Panc1 (cell line): ENCODE measurements around the gene CDHR4. TPM values are rescaled to one million over a fixed set of nuclear protein-coding genes. Genes with fewer than 3 reads are reported as not detected.

Source experiments
- ATAC-seq: fragments of 200-7000 bp; cut with Tn5 transposase; 2 replicates; pipeline ENCODE4 v1.9.1; 2020; ENCODE audit warnings: mild to moderate bottlenecking, moderate library complexity
- BruUV-seq: library from RNA; stranded (reverse); fragments of 400-500 nt; replicated peaks from 2 replicates; lab custom pipeline; 2021; lab: Mats Ljungman, UMichigan
- CTCF ChIA-PET: fragments of 300-600 bp; sonication (Branson Sonifier 250); formaldehyde crosslinking; loops from one replicate; lab custom pipeline; 2022; ENCODE audit warnings: antibody characterized with exemption; lab: Charles Lee
- POLR2A ChIA-PET: fragments of 300-600 bp; sonication (Branson Sonifier 250); formaldehyde crosslinking; loops from one replicate; lab custom pipeline; 2022; ENCODE audit warnings: antibody characterized with exemption; lab: Charles Lee
- DNase-seq: peaks from one replicate; pipeline ENCODE4 v3.0.0-alpha.2; 2010; ENCODE audit warnings: low read depth, low spot score
- H3K27ac ChIP-seq: 2 replicates; pipeline ENCODE4 v1.5.1; 2011; ENCODE audit warnings: mild to moderate bottlenecking, low read length, inconsistent platforms
- H3K27me3 ChIP-seq: fragments of 200-500 bp; sonication (Bioruptor generic); 2 replicates; pipeline ENCODE4 v1.6.0; 2014; ENCODE audit warnings: low read length, inconsistent platforms; ENCODE audit not compliant: control insufficient read depth, insufficient read depth
- H3K36me3 ChIP-seq: fragments of 200-500 bp; sonication (Bioruptor generic); 2 replicates; pipeline ENCODE4 v1.5.1; 2014; ENCODE audit warnings: inconsistent platforms, mild to moderate bottlenecking, low read length, moderate library complexity; ENCODE audit not compliant: control insufficient read depth, insufficient read depth
- H3K4me1 ChIP-seq: 2 replicates; pipeline ENCODE4 v1.5.1; 2011; ENCODE audit warnings: inconsistent platforms, mild to moderate bottlenecking, low read length, moderate library complexity; ENCODE audit not compliant: control insufficient read depth, insufficient read depth
- H3K4me3 ChIP-seq, 2 experiments: 2 replicates each; pipeline ENCODE4 v1.5.1; 2011 to 2012; ENCODE audit warnings: low read depth in 2 of 2, low read length in 2 of 2, mild to moderate bottlenecking in 2 of 2, inconsistent platforms in 1 of 2, moderate library complexity in 1 of 2
- H3K9me3 ChIP-seq: fragments of 200-500 bp; sonication (Bioruptor generic); 2 replicates; pipeline ENCODE4 v1.5.1; 2014; ENCODE audit warnings: low read depth, mild to moderate bottlenecking, inconsistent platforms, low read length, moderate library complexity; ENCODE audit not compliant: control insufficient read depth, insufficient read depth
- POLR2AphosphoS5 ChIP-seq: IDR thresholded peaks from 2 replicates; pipeline ENCODE4 v1.6.1; 2012; ENCODE audit warnings: mild to moderate bottlenecking, low read depth, low read length, moderate library complexity
- SIN3A ChIP-seq: IDR thresholded peaks from 2 replicates; pipeline ENCODE4 v1.6.1; 2012; ENCODE audit warnings: low read depth, mild to moderate bottlenecking, low read length, moderate library complexity, borderline replicate concordance; ENCODE audit not compliant: insufficient read depth
- TCF7L2 ChIP-seq: IDR thresholded peaks from 2 replicates; pipeline ENCODE4 v1.6.1; 2011; ENCODE audit warnings: mild to moderate bottlenecking, low read depth, low read length, inconsistent platforms
- in situ Hi-C: cut with HindIII; loops from 2 replicates; pipeline ENCODE4 v1.10.0; 2016; ENCODE audit warnings: low sequenced_read_pairs, low pct_unique_long_range_greater_than_20kb
- intact Hi-C: fragments of 100-400 bp; cut with micrococcal nuclease; formaldehyde crosslinking; loops from one replicate; pipeline ENCODE4 v1.10.0; 2022; ENCODE audit not compliant: unreplicated experiment
- total RNA-seq: library from RNA; stranded (reverse); gene quantifications from one replicate; pipeline ENCODE4 v1.2.1, GENCODE V29; 2021; ENCODE audit not compliant: unreplicated experiment
- TF ChIP-seq, protein P1 (sequence below): fragments of 450-650 bp; IDR thresholded peaks from 2 replicates; pipeline ENCODE4 v1.5.1; 2017; ENCODE audit warnings: mild to moderate bottlenecking
- TF ChIP-seq, protein P2 (sequence below), 2 experiments: IDR thresholded peaks; 2 replicates each; pipeline ENCODE4 v1.6.1; 2011 to 2012; ENCODE audit warnings: low read depth in 2 of 2, control low read depth in 1 of 2, low read length in 1 of 2, mild to moderate bottlenecking in 1 of 2, moderate library complexity in 1 of 2; ENCODE audit not compliant: insufficient read depth in 1 of 2

The CDHR4 gene
- total RNA-seq, 1 experiment from 2014 or later: not detected

GRCh38 chr3:49805897-49806701, 6.4 kb upstream of the CDHR4 start:
- intact Hi-C loops: no loop called here
- Histone ChIP-seq H3K27me3 (no peaks in the 10 kb centered on the region), H3K27ac (no peak overlapping the region), H3K36me3 (no peaks in the 10 kb centered on the region), H3K4me3 (no peak overlapping the region), H3K4me1 (no peaks in the 10 kb centered on the region), H3K9me3 (no peaks in the 10 kb centered on the region)
- in situ Hi-C loops: no loop called here
- ChIA-PET POLR2A (no interaction called here), CTCF (no interaction called here)
- ATAC-seq: no peak
- TF ChIP-seq, protein P1, sequence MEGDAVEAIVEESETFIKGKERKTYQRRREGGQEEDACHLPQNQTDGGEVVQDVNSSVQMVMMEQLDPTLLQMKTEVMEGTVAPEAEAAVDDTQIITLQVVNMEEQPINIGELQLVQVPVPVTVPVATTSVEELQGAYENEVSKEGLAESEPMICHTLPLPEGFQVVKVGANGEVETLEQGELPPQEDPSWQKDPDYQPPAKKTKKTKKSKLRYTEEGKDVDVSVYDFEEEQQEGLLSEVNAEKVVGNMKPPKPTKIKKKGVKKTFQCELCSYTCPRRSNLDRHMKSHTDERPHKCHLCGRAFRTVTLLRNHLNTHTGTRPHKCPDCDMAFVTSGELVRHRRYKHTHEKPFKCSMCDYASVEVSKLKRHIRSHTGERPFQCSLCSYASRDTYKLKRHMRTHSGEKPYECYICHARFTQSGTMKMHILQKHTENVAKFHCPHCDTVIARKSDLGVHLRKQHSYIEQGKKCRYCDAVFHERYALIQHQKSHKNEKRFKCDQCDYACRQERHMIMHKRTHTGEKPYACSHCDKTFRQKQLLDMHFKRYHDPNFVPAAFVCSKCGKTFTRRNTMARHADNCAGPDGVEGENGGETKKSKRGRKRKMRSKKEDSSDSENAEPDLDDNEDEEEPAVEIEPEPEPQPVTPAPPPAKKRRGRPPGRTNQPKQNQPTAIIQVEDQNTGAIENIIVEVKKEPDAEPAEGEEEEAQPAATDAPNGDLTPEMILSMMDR: no peak
- TF ChIP-seq TCF7L2 (no peak), POLR2AphosphoS5 (no peak), SIN3A (no peak)
- TF ChIP-seq, protein P2, sequence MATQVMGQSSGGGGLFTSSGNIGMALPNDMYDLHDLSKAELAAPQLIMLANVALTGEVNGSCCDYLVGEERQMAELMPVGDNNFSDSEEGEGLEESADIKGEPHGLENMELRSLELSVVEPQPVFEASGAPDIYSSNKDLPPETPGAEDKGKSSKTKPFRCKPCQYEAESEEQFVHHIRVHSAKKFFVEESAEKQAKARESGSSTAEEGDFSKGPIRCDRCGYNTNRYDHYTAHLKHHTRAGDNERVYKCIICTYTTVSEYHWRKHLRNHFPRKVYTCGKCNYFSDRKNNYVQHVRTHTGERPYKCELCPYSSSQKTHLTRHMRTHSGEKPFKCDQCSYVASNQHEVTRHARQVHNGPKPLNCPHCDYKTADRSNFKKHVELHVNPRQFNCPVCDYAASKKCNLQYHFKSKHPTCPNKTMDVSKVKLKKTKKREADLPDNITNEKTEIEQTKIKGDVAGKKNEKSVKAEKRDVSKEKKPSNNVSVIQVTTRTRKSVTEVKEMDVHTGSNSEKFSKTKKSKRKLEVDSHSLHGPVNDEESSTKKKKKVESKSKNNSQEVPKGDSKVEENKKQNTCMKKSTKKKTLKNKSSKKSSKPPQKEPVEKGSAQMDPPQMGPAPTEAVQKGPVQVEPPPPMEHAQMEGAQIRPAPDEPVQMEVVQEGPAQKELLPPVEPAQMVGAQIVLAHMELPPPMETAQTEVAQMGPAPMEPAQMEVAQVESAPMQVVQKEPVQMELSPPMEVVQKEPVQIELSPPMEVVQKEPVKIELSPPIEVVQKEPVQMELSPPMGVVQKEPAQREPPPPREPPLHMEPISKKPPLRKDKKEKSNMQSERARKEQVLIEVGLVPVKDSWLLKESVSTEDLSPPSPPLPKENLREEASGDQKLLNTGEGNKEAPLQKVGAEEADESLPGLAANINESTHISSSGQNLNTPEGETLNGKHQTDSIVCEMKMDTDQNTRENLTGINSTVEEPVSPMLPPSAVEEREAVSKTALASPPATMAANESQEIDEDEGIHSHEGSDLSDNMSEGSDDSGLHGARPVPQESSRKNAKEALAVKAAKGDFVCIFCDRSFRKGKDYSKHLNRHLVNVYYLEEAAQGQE (IDR thresholded peaks at IDR 0.05; ENCODE audit: insufficient read depth in 1 of 2, low read depth in 2 of 2, low read length in 1 of 2): no peak
- BruUV-seq: no TSS peak
- no peak for DNase-seq

- in situ Hi-C loops: no loop called here
These were observed 5.7 kb upstream of the CDHR4 start for GRCh38 chr3:49805367-49805782.

More at GRCh38 chr3:49805367-49805782, 5.7 kb upstream of the CDHR4 start:
- H3K9me3 ChIP-seq: no peaks in the 10 kb centered on the region
- intact Hi-C loops: no loop called here
- no TSS peak for BruUV-seq
- H3K4me1 ChIP-seq: no peaks in the 10 kb centered on the region
- TF ChIP-seq SIN3A (no peak), TCF7L2 (no peak), POLR2AphosphoS5 (no peak)
- TF ChIP-seq, protein P1: no peak
- TF ChIP-seq, protein P2 (IDR thresholded peaks at IDR 0.05; ENCODE audit: insufficient read depth in 1 of 2, low read depth in 2 of 2, low read length in 1 of 2): no peak
- ChIA-PET CTCF (no interaction called here), POLR2A (no interaction called here)
- H3K36me3 ChIP-seq: no peaks in the 10 kb centered on the region
- H3K27ac ChIP-seq: no peak overlapping the region
- no peak for ATAC-seq
- no peak overlapping the region for H3K4me3 ChIP-seq
- no peak for DNase-seq
- no peaks in the 10 kb centered on the region for H3K27me3 ChIP-seq
